22Rv1 (cell line): ENCODE data around the gene CTTNBP2.

ENCODE experiments used
- CTCF ChIP-seq: fragments of 450-650 bp; IDR thresholded peaks from 2 replicates; pipeline ENCODE4 v1.5.1; 2017; ENCODE audit warnings: mild to moderate bottlenecking
- ZFX ChIP-seq: fragments of 450-650 bp; IDR thresholded peaks from 2 replicates; pipeline ENCODE4 v1.6.1; 2017; ENCODE audit warnings: antibody characterized with exemption, borderline replicate concordance

GRCh38 chr7:117896339-117896738, 23.1 kb upstream of the CTTNBP2 start:
- TF ChIP-seq CTCF (no peak), ZFX (no peak)
